Measurements from ENCODE around the gene RALB.

RALB gene

GRCh38 chr2:120343100-120343432 lies 90.4 kb downstream of the RALB start:
- no peak for DNase-seq (ENCODE audit: low read depth)

GRCh38 chr2:120343433-120344105 lies 90.9 kb downstream of the RALB start:
- peak; percentile 74 for DNase-seq (ENCODE audit: low read depth)

Data from iris pigment epithelial cell (primary cell).